Central memory CD4-positive, alpha-beta T cell (primary cell): ENCODE measurements around the gene TAS2R41.
"Not testable (repeated sequence)": the region's sequence is repeated elsewhere in the genome, so short reads cannot be mapped to it uniquely, and the experiment has no call there.

ENCODE experiments used
- DNase-seq: peaks from one replicate; pipeline ENCODE4 v3.0.0; 2022

TAS2R41 gene

DNA sequence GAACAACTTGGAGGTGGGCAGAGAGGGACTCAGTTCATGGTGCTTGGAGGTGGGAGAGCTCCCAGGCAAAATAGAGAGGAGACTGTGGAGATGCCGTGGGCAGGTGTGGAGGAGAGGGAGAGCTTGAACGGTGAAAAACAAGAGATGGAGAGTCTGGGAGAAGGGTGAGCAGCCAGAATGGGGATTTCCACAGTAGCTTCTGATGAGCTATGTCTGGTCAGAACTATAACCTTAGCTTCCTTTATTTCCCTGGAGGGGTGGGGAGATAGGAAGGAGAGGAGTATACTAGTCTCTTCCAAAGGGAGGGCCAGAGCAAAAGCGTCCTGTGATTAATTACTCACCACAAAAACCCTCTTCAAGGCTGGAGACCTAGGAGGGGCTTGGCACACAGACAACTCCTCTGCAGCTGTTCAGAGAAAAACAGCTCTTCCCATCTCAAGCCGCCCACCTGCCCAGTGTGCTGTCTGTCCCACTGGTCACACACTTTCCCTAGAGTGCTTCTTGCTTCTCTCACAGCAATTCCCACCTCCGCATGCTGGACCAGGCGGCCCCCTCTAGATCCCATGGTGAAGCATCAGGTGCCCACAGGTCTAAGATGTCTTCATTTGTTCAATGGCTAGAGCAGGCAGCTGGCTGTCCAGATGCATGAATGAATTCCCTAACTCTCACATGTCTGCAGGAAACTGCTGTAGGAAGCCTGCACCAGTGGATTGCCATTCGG, 41.9 kb downstream of the TAS2R41 start:
- DNase-seq: no peak

- DNase-seq: not testable (repeated sequence)
Observed at GRCh38 chr7:143522309-143522916, 44.7 kb downstream of the TAS2R41 start.
